SU-DHL-6 (cell line): Measurements from ENCODE around the gene EFS.

Experiments
- CTCF ChIP-seq: fragments of 200-600 bp; sonication (generic); IDR thresholded peaks from one replicate; pipeline ENCODE4 v1.5.1; 2017; ENCODE audit warnings: antibody characterized with exemption, mild to moderate bottlenecking, low read length, moderate library complexity; ENCODE audit not compliant: insufficient read depth, poor library complexity, severe bottlenecking
- EZH2phosphoT487 ChIP-seq: fragments of 200-600 bp; sonication (generic), shearing (Covaris generic); conservative IDR thresholded peaks from 2 replicates; pipeline ENCODE4 v1.6.1; 2018; ENCODE audit warnings: mild to moderate bottlenecking, antibody characterized with exemption, low read length, moderate library complexity, mixed read lengths

GRCh38 chr14:23345987-23346692, 18.8 kb downstream of the EFS start:
- TF ChIP-seq CTCF = no peak
- TF ChIP-seq EZH2phosphoT487 = no peak
